ENCODE data around the gene NUP188. TPM values are rescaled to one million over a fixed set of nuclear protein-coding genes. Genes with fewer than 3 reads are reported as not detected.

The NUP188 gene
- total and polyA plus RNA-seq, 2 of the 13 experiments (the other 11 are each of a cell fraction or from before 2014, with no cell fraction given), result 28.0 to 38.5 TPM

GRCh38 chr9:128947527-128948301 is at the start of gene NUP188, which contains the start of gene DOLK (continued):
- TF ChIP-seq KDM4B (CRISPR knock-in tag; IDR thresholded peaks at IDR 0.05) (no peak; the same call in 1 of the 2 replicates), PLRG1 (conservative IDR thresholded peaks at IDR 0.05) (no peak), RERE (CRISPR knock-in tag; IDR thresholded peaks at IDR 0.05; ENCODE audit: low read depth) (no peak), ETV5 (CRISPR knock-in tag; IDR thresholded peaks at IDR 0.05; ENCODE audit: borderline replicate concordance) (peak; percentile 31; the same call in 1 of the 2 replicates), TEF (CRISPR knock-in tag; IDR thresholded peaks at IDR 0.05) (no peak; the same call in 1 of the 2 replicates), SATB2 (CRISPR knock-in tag; IDR thresholded peaks at IDR 0.05) (0 out of 2 replicates have a peak, but pooled peaks have one; percentile 47), STAT5B (CRISPR knock-in tag; IDR thresholded peaks at IDR 0.05) (no peak), NRL (CRISPR knock-in tag; IDR thresholded peaks at IDR 0.05; ENCODE audit: borderline replicate concordance) (no peak; the same call in 1 of the 2 replicates), ZSCAN30 (CRISPR knock-in tag; IDR thresholded peaks at IDR 0.05) (no peak), TFDP1 (CRISPR knock-in tag; IDR thresholded peaks at IDR 0.05; ENCODE audit: borderline replicate concordance) (peak; percentile 84; the same call in 1 of the 2 replicates), REST (IDR thresholded peaks at IDR 0.05; ENCODE audit: borderline replicate concordance in 1 of 2, low read depth in 1 of 2, low read length in 2 of 2) (peak in 1 of 2 experiments; percentile 52; a peak in 1 of 4 replicates), ZBTB42 (CRISPR knock-in tag; IDR thresholded peaks at IDR 0.05) (no peak), ZNF768 (CRISPR knock-in tag; IDR thresholded peaks at IDR 0.05) (no peak), HOMEZ (CRISPR knock-in tag; IDR thresholded peaks at IDR 0.05; ENCODE audit: low read depth) (no peak), TEAD2 (CRISPR knock-in tag; IDR thresholded peaks at IDR 0.05) (no peak), ZNF431 (CRISPR knock-in tag; IDR thresholded peaks at IDR 0.05; ENCODE audit: borderline replicate concordance, low read depth) (peak; percentile 70; the same call in 1 of the 2 replicates)

All from HepG2 (cell line).